RWPE1 (cell line): ENCODE measurements around the gene STX18.
A peak's percentile ranks its signal among the peaks of the same experiment; 100 is the strongest.

Experiments
- CTCF ChIA-PET: fragments of 350-600 bp; sonication (Branson Sonifier 250); formaldehyde crosslinking; extraction: SDS; loops from one replicate; lab custom pipeline; 2021; lab: Yijun Ruan, JAX
- POLR2A ChIA-PET: fragments of 400-600 bp; formaldehyde crosslinking; extraction: SDS; loops from one replicate; lab custom pipeline; 2020; ENCODE audit warnings: antibody characterized with exemption; ENCODE audit not compliant: low non-redundant PET; lab: Yijun Ruan, JAX
- DNase-seq: peaks from one replicate; pipeline ENCODE4 v3.0.0; 2012; ENCODE audit warnings: low spot score
- H3K27ac ChIP-seq: fragments of 450-650 bp; 2 replicates; pipeline ENCODE4 v1.5.1; 2017
- TF ChIP-seq, protein P1 (sequence below): fragments of 450-650 bp; conservative IDR thresholded peaks from 2 replicates; pipeline ENCODE4 v1.5.1; 2017; ENCODE audit warnings: low read depth, mild to moderate bottlenecking

STX18 gene

GRCh38 chr4:4541040-4541631, 712 bp downstream of the STX18 start:
- ChIA-PET CTCF (interaction anchor here (0.6 kb wide), 2 partner anchors 22 to 25 kb away, joined by 3 read pairs; no protein-coding TSS in a partner anchor), POLR2A (no interaction called here)
- peak; percentile 30 for DNase-seq
- H3K27ac ChIP-seq: peak overlapping the region; percentile 77
- TF ChIP-seq, protein P1, sequence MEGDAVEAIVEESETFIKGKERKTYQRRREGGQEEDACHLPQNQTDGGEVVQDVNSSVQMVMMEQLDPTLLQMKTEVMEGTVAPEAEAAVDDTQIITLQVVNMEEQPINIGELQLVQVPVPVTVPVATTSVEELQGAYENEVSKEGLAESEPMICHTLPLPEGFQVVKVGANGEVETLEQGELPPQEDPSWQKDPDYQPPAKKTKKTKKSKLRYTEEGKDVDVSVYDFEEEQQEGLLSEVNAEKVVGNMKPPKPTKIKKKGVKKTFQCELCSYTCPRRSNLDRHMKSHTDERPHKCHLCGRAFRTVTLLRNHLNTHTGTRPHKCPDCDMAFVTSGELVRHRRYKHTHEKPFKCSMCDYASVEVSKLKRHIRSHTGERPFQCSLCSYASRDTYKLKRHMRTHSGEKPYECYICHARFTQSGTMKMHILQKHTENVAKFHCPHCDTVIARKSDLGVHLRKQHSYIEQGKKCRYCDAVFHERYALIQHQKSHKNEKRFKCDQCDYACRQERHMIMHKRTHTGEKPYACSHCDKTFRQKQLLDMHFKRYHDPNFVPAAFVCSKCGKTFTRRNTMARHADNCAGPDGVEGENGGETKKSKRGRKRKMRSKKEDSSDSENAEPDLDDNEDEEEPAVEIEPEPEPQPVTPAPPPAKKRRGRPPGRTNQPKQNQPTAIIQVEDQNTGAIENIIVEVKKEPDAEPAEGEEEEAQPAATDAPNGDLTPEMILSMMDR: no peak

GRCh38 chr4:4539481-4539880, 2.4 kb downstream of the STX18 start:
- ChIA-PET CTCF (no interaction called here), POLR2A (no interaction called here)
- no peak overlapping the region for H3K27ac ChIP-seq
- no peak for DNase-seq
- TF ChIP-seq, protein P1: no peak

GRCh38 chr4:4535590-4535989, 6.3 kb downstream of the STX18 start:
- DNase-seq: no peak

GRCh38 chr4:4534515-4535145, 7.2 kb downstream of the STX18 start:
- ChIA-PET POLR2A (no interaction called here), CTCF (no interaction called here)
- H3K27ac ChIP-seq: no peak overlapping the region
- DNase-seq: no peak
- TF ChIP-seq, protein P1: no peak

More at GRCh38 chr4:4535590-4535989, 6.3 kb downstream of the STX18 start:
- no peak overlapping the region for H3K27ac ChIP-seq
- ChIA-PET POLR2A (no interaction called here), CTCF (no interaction called here)
- TF ChIP-seq, protein P1: no peak

DNA sequence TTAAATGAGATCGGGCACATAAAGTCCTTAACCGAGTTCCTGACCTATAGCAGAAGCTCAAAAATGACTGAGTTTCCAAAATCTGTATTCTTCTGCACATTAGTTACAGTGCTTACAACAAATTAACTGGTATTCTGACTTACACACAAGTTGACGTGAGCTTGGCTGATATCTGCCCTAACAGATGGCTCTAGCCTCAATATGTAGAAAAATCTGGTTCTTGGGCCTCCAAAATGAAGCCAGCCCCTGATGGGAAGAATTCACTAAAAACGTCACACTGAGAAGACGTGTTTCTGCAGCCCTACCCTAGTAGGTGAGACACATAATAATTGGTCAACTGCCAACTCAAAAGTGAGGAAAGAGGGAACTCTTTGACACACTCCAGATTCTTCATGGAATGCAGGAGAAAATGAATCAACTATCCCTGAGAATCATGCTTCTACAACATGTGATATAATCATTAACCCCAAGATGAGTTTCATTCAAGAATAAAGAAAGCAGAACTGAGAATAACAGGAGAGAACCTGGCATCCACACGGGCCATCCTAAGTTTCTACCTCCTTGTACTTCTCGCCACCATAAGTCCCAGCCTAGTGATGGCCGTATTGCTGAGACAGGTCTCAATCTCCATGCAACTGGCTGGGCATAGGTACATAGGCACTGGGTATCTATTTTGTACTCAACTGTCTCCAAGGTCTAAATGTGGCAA, 8.2 kb downstream of the STX18 start:
- TF ChIP-seq, protein P1: no peak
- no peak overlapping the region for H3K27ac ChIP-seq
- ChIA-PET POLR2A (no interaction called here), CTCF (no interaction called here)
- DNase-seq: no peak

DNA sequence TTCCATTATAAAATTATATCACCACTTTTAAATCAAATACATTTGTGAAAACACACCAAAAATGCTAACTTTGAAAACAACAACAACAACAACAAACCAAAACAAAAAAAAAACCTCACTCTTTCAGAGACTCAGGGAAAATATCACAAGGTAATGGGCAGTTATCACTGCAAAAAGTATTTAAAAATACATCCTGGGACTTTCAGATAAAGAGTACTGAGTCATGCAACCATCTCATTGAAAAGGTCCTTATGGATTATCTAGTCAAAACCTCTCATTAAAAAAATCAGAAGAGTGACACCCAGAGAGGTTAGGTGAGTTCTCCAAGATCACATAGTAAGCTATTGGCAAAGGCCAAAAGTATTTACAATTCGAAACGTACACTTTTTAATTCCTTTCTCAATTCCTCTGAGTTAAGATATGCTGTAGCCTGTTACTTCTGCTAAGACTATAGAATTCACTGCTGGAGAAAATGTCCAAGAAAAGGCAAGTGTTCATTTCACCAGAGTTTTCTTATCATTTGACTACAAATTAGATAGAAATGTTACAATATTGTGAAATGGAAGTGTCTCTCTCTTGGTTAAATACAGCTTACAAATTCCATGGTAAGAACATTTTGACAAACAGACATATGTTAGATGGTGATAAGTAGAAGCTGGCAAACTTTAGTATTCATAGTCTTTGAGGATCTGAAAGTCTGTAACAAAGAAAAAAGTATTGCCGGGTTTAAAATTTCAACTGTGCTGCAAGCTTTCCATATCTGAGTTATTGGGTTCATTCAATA, 9.3 kb downstream of the STX18 start:
- ChIA-PET POLR2A (no interaction called here), CTCF (no interaction called here)
- TF ChIP-seq, protein P1: no peak
- no peak overlapping the region for H3K27ac ChIP-seq
- DNase-seq: no peak
